A673 (cell line): Measurements from ENCODE around the gene TAS2R42.

ENCODE experiments used
- CTCF ChIP-seq: fragments of 300-800, 200-600 bp; sonication (generic); conservative IDR thresholded peaks from 2 replicates; pipeline ENCODE4 v1.5.1; 2017; ENCODE audit warnings: low read depth, mild to moderate bottlenecking, antibody characterized with exemption, low read length, moderate library complexity, mixed read lengths
- EZH2 ChIP-seq: fragments of 200-600 bp; sonication (generic); IDR thresholded peaks from 2 replicates; pipeline ENCODE4 v1.6.1; 2017; ENCODE audit warnings: borderline replicate concordance, low read depth, mild to moderate bottlenecking, mixed read lengths, antibody characterized with exemption, low read length; ENCODE audit not compliant: poor library complexity, severe bottlenecking

GRCh38 chr12:11144297-11144696 lies 42.4 kb downstream of the TAS2R42 start:
- TF ChIP-seq EZH2 (no peak), CTCF (no peak)
